Brain microvascular endothelial cell (primary cell): ENCODE results near the gene SOBP.

ENCODE experiments used
- DNase-seq: peaks from one replicate; pipeline ENCODE4 v3.0.0-alpha.2; 2020
- H3K27ac ChIP-seq: fragments of 250-450 bp; sonication (Bioruptor Pico); 2 replicates; pipeline ENCODE4 v1.5.1; 2020; ENCODE audit warnings: mild to moderate bottlenecking, moderate library complexity
- H3K27me3 ChIP-seq: fragments of 250-450 bp; sonication (Bioruptor Pico); replicated peaks from 2 replicates; pipeline ENCODE4 v1.5.1; 2020; ENCODE audit warnings: mild to moderate bottlenecking
- H3K36me3 ChIP-seq: fragments of 250-450 bp; sonication (Bioruptor Pico); replicated peaks from 2 replicates; pipeline ENCODE4 v1.5.1; 2020; ENCODE audit warnings: mild to moderate bottlenecking
- H3K4me3 ChIP-seq: 2 replicates; pipeline ENCODE4 v1.5.1; 2011; ENCODE audit warnings: low read depth, mild to moderate bottlenecking, control low read depth, low read length, moderate library complexity
- CTCF ChIP-seq: IDR thresholded peaks from 2 replicates; pipeline ENCODE4 v1.5.1; 2011; ENCODE audit warnings: low read depth, mild to moderate bottlenecking, moderate library complexity, low read length, control low read depth, inconsistent platforms; ENCODE audit errors: missing control alignments
- in situ Hi-C: cut with HindIII; loops from 2 replicates; pipeline ENCODE4 v1.10.0; 2017; ENCODE audit warnings: low sequenced_read_pairs, low pct_ligation_motif_present

The SOBP gene

GRCh38 chr6:107531868-107532267 lies 42.0 kb downstream of the SOBP start:
- no peaks in the 10 kb centered on the region for H3K36me3 ChIP-seq
- no peaks in the 10 kb centered on the region for H3K27me3 ChIP-seq
- in situ Hi-C loops: no loop called here
- no peak overlapping the region for H3K4me3 ChIP-seq
- no peak overlapping the region for H3K27ac ChIP-seq
- no peak for TF ChIP-seq CTCF
- DNase-seq: no peak

- in situ Hi-C loops: no loop called here
- Histone ChIP-seq H3K27ac (no peak overlapping the region), H3K4me3 (no peak overlapping the region), H3K36me3 (no peaks in the 10 kb centered on the region), H3K27me3 (no peaks in the 10 kb centered on the region)
- no peak for TF ChIP-seq CTCF
- DNase-seq: no peak
These were observed 42.8 kb downstream of the SOBP start for GRCh38 chr6:107532706-107533105.

DNA sequence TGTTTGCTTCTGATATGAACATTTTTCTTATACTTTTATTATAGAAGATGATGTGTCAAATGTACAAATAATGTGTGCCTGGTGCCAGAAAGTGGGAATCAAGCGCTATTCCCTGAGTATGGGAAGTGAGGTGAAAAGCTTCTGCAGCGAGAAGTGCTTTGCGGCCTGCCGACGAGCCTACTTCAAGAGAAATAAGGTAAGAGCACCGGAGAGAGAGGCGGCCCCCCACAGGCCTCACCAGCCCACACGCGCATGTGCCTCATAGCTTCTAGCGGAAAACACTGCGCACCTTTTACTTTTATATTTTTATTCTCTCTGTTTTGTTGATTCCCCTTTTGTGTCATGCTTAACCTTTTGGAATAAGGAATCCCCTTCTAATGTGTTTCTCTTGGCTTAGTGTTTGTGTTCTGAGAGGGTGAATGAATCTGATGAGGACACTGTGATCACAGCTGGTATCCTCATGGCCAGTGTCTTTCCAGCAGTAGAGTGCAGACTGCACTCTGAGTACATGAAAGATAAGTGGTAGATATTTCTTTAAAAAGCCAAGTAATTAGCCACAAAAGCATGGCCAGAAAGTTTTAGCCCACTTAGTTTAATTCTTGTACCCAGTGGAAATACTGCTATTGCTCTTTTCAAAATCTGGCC lies 43.6 kb downstream of the SOBP start:
- DNase-seq: no peak
- in situ Hi-C loops: no loop called here
- H3K27me3 ChIP-seq: no peaks in the 10 kb centered on the region
- TF ChIP-seq CTCF: no peak
- H3K4me3 ChIP-seq: no peak overlapping the region
- no peak overlapping the region for H3K27ac ChIP-seq
- H3K36me3 ChIP-seq: no peaks in the 10 kb centered on the region

DNA sequence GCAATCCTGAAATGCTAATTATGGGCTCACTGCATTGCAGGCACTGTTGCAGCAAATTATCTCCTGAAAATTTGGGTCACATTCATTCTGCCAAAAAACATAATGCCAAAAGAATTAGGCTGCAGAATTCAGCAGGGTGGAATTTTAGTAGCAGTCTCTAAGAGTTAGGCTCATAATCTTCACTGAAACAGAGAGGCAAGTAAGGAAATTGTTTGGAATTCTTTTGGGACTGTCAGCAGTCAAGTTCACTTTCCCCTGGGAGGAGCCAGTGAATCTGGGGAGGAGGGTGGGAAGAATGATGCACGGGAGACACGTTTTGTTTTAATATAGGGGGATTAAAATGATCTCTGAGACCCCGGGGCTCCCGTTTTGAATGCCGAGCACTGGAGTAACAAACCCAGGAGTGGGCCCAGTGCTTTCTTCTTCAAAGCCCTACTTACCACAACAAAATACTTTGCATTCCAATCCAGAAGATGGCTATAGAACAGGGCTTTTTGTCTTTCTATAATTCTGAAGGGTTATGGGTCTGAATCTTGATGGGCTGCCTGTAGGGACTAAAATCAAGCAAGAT lies 44.7 kb downstream of the SOBP start:
- no peak for DNase-seq
- in situ Hi-C loops: no loop called here
- H3K4me3 ChIP-seq: no peak overlapping the region

DNA sequence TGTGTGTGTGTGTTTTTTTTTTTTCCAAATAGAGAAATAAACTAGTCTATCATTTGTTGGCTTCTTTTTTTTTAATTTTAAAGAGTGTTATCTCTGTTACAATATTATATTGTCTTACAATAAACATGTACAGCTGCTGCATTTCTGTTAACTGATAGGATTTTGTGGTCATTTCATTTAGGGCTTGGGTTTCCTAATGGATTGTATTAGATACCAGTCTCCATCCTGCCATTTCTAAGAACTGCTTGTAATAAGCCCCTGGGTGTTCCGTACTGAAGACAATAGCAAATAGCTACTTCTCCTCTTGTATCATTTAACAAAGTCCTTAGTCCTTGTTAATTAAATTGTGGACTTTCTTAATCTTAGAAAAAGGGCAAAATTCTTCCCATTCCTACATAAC lies 45.7 kb downstream of the SOBP start:
- no peak for TF ChIP-seq CTCF
- in situ Hi-C loops: no loop called here

More for the DNA sequence above, 44.7 kb downstream of the SOBP start:
- H3K27me3 ChIP-seq: no peaks in the 10 kb centered on the region
- no peak for TF ChIP-seq CTCF
- no peaks in the 10 kb centered on the region for H3K36me3 ChIP-seq
- no peak overlapping the region for H3K27ac ChIP-seq

More for the DNA sequence above, 45.7 kb downstream of the SOBP start:
- Histone ChIP-seq H3K4me3 (no peak overlapping the region), H3K36me3 (no peaks in the 10 kb centered on the region), H3K27me3 (no peaks in the 10 kb centered on the region), H3K27ac (no peak overlapping the region)
- DNase-seq: no peak
